ENCODE results near the gene MRPL21.

Gene MRPL21

GRCh38 chr11:68939583-68940555 is 36.2 kb upstream of the MRPL21 start:
- H3K27ac ChIP-seq: no peak overlapping the region
- TF ChIP-seq, protein P1, sequence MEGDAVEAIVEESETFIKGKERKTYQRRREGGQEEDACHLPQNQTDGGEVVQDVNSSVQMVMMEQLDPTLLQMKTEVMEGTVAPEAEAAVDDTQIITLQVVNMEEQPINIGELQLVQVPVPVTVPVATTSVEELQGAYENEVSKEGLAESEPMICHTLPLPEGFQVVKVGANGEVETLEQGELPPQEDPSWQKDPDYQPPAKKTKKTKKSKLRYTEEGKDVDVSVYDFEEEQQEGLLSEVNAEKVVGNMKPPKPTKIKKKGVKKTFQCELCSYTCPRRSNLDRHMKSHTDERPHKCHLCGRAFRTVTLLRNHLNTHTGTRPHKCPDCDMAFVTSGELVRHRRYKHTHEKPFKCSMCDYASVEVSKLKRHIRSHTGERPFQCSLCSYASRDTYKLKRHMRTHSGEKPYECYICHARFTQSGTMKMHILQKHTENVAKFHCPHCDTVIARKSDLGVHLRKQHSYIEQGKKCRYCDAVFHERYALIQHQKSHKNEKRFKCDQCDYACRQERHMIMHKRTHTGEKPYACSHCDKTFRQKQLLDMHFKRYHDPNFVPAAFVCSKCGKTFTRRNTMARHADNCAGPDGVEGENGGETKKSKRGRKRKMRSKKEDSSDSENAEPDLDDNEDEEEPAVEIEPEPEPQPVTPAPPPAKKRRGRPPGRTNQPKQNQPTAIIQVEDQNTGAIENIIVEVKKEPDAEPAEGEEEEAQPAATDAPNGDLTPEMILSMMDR (conservative IDR thresholded peaks at IDR 0.05; ENCODE audit: low read depth): no peak
- no peak for DNase-seq (ENCODE audit: low spot score)
- POLR2A ChIA-PET (ENCODE audit: low non-redundant PET): interaction anchor here (0.6 kb wide), 2 partner anchors 73 to 544 kb away, joined by 3 to 4 read pairs; no protein-coding TSS in a partner anchor
- CTCF ChIA-PET: interaction anchor here (0.6 kb wide), 1 partner anchor 197 kb away, joined by 4 read pairs; no protein-coding TSS in a partner anchor

- ChIA-PET CTCF (interaction anchor here (0.6 kb wide), 1 partner anchor 100 kb away, joined by 6 read pairs; no protein-coding TSS in a partner anchor), POLR2A (ENCODE audit: low non-redundant PET) (interaction anchor here (0.6 kb wide), 2 partner anchors 74 to 544 kb away, joined by 3 to 4 read pairs; no protein-coding TSS in a partner anchor)
- no peak for DNase-seq (ENCODE audit: low spot score)
- TF ChIP-seq, protein P1 (conservative IDR thresholded peaks at IDR 0.05; ENCODE audit: low read depth): no peak
- no peak overlapping the region for H3K27ac ChIP-seq
These were observed 35.4 kb upstream of the MRPL21 start for GRCh38 chr11:68938816-68939582.

- H3K27ac ChIP-seq: no peak overlapping the region
- ChIA-PET POLR2A (ENCODE audit: low non-redundant PET) (no interaction called here), CTCF (no interaction called here)
- TF ChIP-seq, protein P1 (conservative IDR thresholded peaks at IDR 0.05; ENCODE audit: low read depth): no peak
- DNase-seq (ENCODE audit: low spot score): no peak
These were observed 34.5 kb upstream of the MRPL21 start for GRCh38 chr11:68938088-68938487.

DNA sequence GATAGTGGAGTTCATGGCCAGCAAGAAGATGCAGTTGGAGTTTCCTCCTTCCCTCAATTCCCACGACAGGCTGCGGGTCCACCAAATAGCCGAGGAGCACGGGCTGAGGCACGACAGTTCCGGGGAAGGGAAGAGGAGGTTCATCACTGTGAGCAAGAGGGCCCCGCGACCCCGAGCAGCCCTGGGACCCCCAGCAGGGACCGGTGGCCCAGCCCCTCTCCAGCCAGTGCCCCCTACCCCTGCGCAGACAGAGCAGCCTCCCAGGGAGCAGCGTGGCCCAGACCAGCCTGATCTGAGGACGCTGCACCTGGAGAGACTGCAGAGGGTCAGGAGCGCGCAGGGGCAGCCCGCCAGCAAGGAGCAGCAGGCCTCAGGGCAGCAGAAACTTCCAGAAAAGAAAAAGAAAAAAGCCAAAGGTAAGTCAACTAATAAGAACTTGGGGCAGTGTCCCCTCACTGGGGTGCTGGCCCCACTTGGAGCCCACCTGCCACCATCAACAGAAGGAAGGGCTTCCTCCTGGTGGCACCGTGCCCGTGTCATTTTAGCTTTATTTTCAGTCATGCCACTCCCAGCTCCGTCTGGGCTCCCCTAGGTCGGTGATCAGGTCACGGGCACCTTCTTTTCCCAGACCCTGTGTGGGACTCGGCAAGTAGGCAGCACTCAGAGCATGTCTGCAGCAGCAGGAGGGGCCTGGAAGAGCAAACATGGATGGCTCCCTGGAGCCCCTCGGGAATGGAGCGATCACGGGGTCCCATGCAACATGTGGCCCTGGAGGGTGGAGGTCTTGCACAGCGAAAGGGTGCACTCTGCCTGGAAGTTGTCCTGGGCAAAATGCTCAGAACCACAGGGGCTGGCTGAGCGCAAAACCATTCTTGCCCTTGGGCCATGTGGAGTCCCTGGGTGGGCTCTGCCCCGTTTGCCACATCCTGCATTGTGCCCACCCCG is 33.3 kb upstream of the MRPL21 start:
- TF ChIP-seq, protein P1 (conservative IDR thresholded peaks at IDR 0.05; ENCODE audit: low read depth): no peak
- no peak overlapping the region for H3K27ac ChIP-seq
- DNase-seq (ENCODE audit: low spot score): no peak
- POLR2A ChIA-PET (ENCODE audit: low non-redundant PET): no interaction called here
- CTCF ChIA-PET: no interaction called here

DNA sequence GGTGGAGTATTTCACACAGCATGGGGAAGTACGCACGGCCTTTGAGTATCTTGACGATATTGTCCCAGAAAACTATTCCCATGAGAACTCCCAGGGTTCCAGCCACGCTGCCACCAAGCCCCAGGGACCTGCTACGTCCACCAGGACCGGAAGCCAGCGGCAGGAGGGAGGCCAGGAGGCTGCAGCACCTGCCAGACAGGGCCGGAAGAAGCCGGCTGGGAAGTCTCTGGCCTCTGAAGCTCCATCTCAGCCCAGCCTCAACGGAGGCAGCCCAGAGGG is 32.7 kb upstream of the MRPL21 start:
- DNase-seq (ENCODE audit: low spot score): no peak
- CTCF ChIA-PET: no interaction called here
- no peak overlapping the region for H3K27ac ChIP-seq
- POLR2A ChIA-PET (ENCODE audit: low non-redundant PET): no interaction called here
- TF ChIP-seq, protein P1 (conservative IDR thresholded peaks at IDR 0.05; ENCODE audit: low read depth): no peak

Measured in RWPE1 (cell line).